ENCODE data around the gene FADS3. TPM values are rescaled to one million over a fixed set of nuclear protein-coding genes. Genes with fewer than 3 reads are reported as not detected.

The FADS3 gene
- total RNA-seq, 4 donors from 2014 or later = 12.7 to 24.7 (median 17.9) TPM

DNA sequence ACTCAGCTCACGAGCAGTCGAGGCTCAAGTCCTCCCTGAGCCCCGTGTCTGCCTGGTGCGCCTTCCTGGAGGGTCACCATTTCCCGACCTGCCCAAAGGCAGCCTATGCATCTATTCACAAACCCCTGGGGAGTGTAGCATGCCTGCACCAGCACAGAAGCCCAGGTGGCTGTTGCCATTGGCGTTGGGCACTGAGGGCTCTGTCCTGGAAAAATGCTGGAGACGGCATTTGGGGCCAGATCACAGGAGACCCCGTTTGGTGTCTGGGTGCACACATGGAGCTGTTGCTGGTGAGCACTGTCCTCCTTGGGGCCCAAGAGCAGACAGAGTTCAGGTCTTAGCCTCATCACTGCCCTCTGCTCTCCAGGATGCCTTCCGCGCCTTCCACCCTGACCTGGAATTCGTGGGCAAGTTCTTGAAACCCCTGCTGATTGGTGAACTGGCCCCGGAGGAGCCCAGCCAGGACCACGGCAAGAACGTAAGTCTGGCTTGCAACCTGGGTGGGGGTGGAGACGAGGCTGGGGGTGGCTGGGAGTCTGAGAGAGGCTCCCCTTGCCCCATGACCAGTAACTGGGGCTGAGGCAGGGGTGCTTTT lies 53.8 kb downstream of the FADS3 start:
- Histone ChIP-seq H3K9me3 (no peaks in the 10 kb centered on the region), H3K4me1 (peaks cover 19% of the 10 kb centered on the region), H3K4me3 (no peak overlapping the region), H3K27me3 (no peaks in the 10 kb centered on the region), H3K36me3 (peaks cover 22% of the 10 kb centered on the region), H3K27ac (no peak overlapping the region)
- no peak for DNase-seq (ENCODE audit: low spot score in 2 of 2)
- TF ChIP-seq EP300 (IDR thresholded peaks at IDR 0.05) (no peak), POLR2AphosphoS5 (IDR thresholded peaks at IDR 0.05) (no peak), POLR2A (IDR thresholded peaks at IDR 0.05) (no peak)
- TF ChIP-seq, protein P1, sequence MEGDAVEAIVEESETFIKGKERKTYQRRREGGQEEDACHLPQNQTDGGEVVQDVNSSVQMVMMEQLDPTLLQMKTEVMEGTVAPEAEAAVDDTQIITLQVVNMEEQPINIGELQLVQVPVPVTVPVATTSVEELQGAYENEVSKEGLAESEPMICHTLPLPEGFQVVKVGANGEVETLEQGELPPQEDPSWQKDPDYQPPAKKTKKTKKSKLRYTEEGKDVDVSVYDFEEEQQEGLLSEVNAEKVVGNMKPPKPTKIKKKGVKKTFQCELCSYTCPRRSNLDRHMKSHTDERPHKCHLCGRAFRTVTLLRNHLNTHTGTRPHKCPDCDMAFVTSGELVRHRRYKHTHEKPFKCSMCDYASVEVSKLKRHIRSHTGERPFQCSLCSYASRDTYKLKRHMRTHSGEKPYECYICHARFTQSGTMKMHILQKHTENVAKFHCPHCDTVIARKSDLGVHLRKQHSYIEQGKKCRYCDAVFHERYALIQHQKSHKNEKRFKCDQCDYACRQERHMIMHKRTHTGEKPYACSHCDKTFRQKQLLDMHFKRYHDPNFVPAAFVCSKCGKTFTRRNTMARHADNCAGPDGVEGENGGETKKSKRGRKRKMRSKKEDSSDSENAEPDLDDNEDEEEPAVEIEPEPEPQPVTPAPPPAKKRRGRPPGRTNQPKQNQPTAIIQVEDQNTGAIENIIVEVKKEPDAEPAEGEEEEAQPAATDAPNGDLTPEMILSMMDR (IDR thresholded peaks at IDR 0.05) = no peak
- 88% methylated on average over 8 of the region's 15 CpGs for WGBS

DNA sequence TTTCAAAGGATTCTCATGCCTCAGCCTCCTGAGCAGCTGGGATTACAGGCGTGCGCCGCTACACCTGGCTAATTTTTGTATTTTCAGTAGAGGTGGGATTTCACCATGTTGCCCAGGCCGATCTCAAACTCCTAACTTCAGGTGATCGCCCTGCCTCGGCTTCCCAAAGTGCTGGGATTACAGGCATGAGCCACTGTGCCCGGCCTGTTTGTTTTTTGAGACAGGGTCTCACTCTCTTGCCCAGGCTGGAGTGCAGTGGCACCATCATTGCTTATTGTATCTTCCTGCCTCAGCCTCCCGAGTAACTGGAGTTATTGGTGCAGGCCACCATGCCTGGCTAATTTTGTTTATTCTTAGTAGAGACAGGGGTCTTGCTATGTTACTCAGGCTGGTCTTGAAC lies 55.2 kb downstream of the FADS3 start:
- no peaks in the 10 kb centered on the region for H3K9me3 ChIP-seq
- H3K27ac ChIP-seq = peak overlapping the region; percentile 6

DNA sequence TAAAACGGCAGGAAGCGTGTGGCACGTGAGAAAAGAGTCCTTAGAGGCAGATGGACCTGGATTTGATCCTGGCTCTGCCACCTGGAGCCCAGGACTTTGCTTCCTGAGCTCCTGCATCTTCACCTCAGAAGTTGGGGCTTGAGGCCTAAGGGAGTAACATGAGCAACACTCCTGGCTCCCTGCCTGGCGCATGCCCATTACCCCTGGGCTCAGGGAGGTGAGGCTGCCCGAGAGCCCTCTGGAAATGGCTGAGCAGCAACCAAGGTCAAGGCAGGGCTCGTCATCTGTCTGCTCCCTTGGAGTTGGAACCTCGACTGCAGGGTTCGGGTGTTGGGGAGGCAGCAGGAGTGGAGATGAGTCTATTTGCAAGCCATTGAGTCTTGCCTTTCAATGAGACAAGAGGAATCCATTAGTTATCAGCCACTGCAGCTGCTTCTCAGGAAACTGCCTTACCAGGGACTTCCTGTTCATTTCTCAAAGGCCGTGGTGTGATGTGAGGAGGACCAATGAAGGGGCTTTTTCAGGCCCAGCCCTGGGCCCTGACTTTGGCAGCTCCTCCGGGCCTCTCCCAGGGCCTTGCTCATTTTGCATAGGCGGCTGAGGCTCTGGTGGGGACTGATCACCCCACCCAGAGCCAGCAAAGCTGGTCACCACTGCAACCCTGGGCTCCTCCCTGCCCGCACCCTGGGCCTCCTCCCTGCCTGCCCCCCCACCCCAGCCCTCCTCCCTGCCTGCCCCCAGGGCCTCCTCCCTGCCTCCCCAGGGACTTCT lies 56.9 kb downstream of the FADS3 start:
- no peaks in the 10 kb centered on the region for H3K9me3 ChIP-seq
- no peak overlapping the region for H3K4me3 ChIP-seq
- no peaks in the 10 kb centered on the region for H3K27me3 ChIP-seq
- DNase-seq (ENCODE audit: low spot score in 2 of 2) = no peak
- TF ChIP-seq POLR2A (IDR thresholded peaks at IDR 0.05) (no peak), EP300 (IDR thresholded peaks at IDR 0.05) (no peak), POLR2AphosphoS5 (IDR thresholded peaks at IDR 0.05) (no peak)
- TF ChIP-seq, protein P1 (IDR thresholded peaks at IDR 0.05) = no peak
- 48% methylated on average over 11 of the region's 12 CpGs for WGBS
- H3K27ac ChIP-seq = peak overlapping the region; percentile 64
- peaks cover 32% of the 10 kb centered on the region for H3K4me1 ChIP-seq
- peaks cover 4% of the 10 kb centered on the region for H3K36me3 ChIP-seq

More for the DNA sequence above, 55.2 kb downstream of the FADS3 start:
- Histone ChIP-seq H3K4me3 (no peak overlapping the region), H3K27me3 (no peaks in the 10 kb centered on the region), H3K4me1 (peaks cover 19% of the 10 kb centered on the region), H3K36me3 (peaks cover 16% of the 10 kb centered on the region)
- no peak for DNase-seq (ENCODE audit: low spot score in 2 of 2)
- TF ChIP-seq, protein P1 (IDR thresholded peaks at IDR 0.05) = no peak
- TF ChIP-seq POLR2AphosphoS5 (IDR thresholded peaks at IDR 0.05) (no peak), EP300 (IDR thresholded peaks at IDR 0.05) (no peak), POLR2A (IDR thresholded peaks at IDR 0.05) (no peak)
- WGBS = 94% methylated on average over 8 of the region's 8 CpGs

DNA sequence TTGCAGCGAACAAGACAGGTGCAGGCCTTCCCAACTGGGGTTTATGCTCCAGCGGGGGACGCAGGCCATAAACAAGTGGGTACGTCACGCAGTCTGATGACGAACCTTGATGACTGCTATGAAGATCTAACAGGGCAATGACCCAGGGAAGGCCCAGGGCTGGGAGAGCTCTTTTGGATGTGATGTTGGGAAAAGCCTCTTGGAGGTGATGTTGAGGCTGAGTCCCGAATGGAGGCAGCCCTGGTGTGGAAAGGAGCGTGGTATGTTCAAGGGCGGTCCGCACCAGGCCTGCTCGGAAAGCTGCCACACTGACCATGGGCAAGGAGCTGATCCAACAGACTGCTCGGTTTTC lies 57.4 kb downstream of the FADS3 start:
- DNase-seq (ENCODE audit: low spot score in 2 of 2) = no peak
- Histone ChIP-seq H3K27me3 (peaks cover 6% of the 10 kb centered on the region), H3K27ac (peak overlapping the region; percentile 64), H3K4me3 (no peak overlapping the region), H3K9me3 (no peaks in the 10 kb centered on the region), H3K4me1 (peaks cover 38% of the 10 kb centered on the region), H3K36me3 (peaks cover 4% of the 10 kb centered on the region)
- TF ChIP-seq POLR2A (IDR thresholded peaks at IDR 0.05) (no peak), EP300 (IDR thresholded peaks at IDR 0.05) (no peak), POLR2AphosphoS5 (IDR thresholded peaks at IDR 0.05) (no peak)
- TF ChIP-seq, protein P1 (IDR thresholded peaks at IDR 0.05) = no peak
- WGBS = 89% methylated on average over 8 of the region's 12 CpGs

- H3K36me3 ChIP-seq = peaks cover 1% of the 10 kb centered on the region
- H3K4me1 ChIP-seq = peaks cover 42% of the 10 kb centered on the region
- no peak overlapping the region for H3K4me3 ChIP-seq
- no peaks in the 10 kb centered on the region for H3K9me3 ChIP-seq
- H3K27ac ChIP-seq = no peak overlapping the region
- WGBS = 88% methylated on average over 9 of the region's 11 CpGs
- TF ChIP-seq, protein P1 (IDR thresholded peaks at IDR 0.05) = no peak
- no peak for TF ChIP-seq POLR2AphosphoS5 (IDR thresholded peaks at IDR 0.05)
- no peak for TF ChIP-seq EP300 (IDR thresholded peaks at IDR 0.05)
- TF ChIP-seq POLR2A (IDR thresholded peaks at IDR 0.05) = no peak
- H3K27me3 ChIP-seq = peaks cover 10% of the 10 kb centered on the region
- DNase-seq (ENCODE audit: low spot score in 2 of 2) = no peak
These were observed 57.9 kb downstream of the FADS3 start for GRCh38 chr11:61833471-61833870.
